H1 (cell line): ENCODE measurements around the gene HMGN2. TPM values are rescaled to one million over a fixed set of nuclear protein-coding genes. Genes with fewer than 3 reads are reported as not detected.
A peak's percentile ranks its signal among the peaks of the same experiment; 100 is the strongest.

Source experiments
- ASH2L ChIP-seq: fragments of 200-600, 300-600 bp; sonication (generic); IDR thresholded peaks from one replicate; pipeline ENCODE4 v1.7.1; 2017; ENCODE audit warnings: low read length
- CHD1 ChIP-seq: IDR thresholded peaks from 2 replicates; pipeline ENCODE4 v1.6.1; 2012; ENCODE audit warnings: low read depth, low read length, improper control_type of control experiment
- POLR2AphosphoS5 ChIP-seq: IDR thresholded peaks from 2 replicates; pipeline ENCODE4 v1.6.1; 2011; ENCODE audit warnings: low read depth, low read length
- SIRT6 ChIP-seq: IDR thresholded peaks from one replicate; pipeline ENCODE4 v1.7.1; 2012; ENCODE audit warnings: low read length, inconsistent platforms
- TBP ChIP-seq: IDR thresholded peaks from 2 replicates; pipeline ENCODE4 v1.6.1; 2011; ENCODE audit warnings: low read depth, low read length, improper control_type of control experiment
- polyA plus RNA-seq, 7 experiments: library from polyadenylated mRNA; depleted of rRNA in 3 of 7; stranded (reverse) in 5 of 7; unstranded in 2 of 7; fragments of >200 nt in 5 of 7; fragments of 200-250 nt in 2 of 7; gene quantifications; 1 replicate in 5 of 7; 2 replicates in 1 of 7; 4 replicates in 1 of 7; pipeline versions ENCODE4 v1.2.1 to v1.2.3, GENCODE V29; 2011 to 2013; ENCODE audit warnings: missing spikeins in 2 of 7, mixed read lengths in 2 of 7
- total RNA-seq: library from RNA; stranded (reverse); fragmentation: NEBNext Ultra II Directional; extraction: Animal tissue kit (Norgen Biotek cat#: 25700); gene quantifications from 2 replicates; pipeline ENCODE4 v1.2.1, GENCODE V29; 2021
- TF ChIP-seq, protein P1 (sequence below): fragments of 300-600 bp; sonication (generic); IDR thresholded peaks from 2 replicates; pipeline ENCODE4 v1.7.1; 2012; ENCODE audit warnings: low read length, moderate library complexity, mild to moderate bottlenecking, inconsistent platforms; ENCODE audit not compliant: insufficient replicate concordance
- TF ChIP-seq, protein P2 (sequence below): IDR thresholded peaks from 2 replicates; pipeline ENCODE4 v1.6.1; 2011; ENCODE audit warnings: low read length, improper control_type of control experiment
- TF ChIP-seq, protein P3 (sequence below), 3 experiments: IDR thresholded peaks; 1 replicate in 2 of 3; 2 replicates in 1 of 3; pipeline versions ENCODE4 v1.5.1 to v1.6.1; 2011; ENCODE audit warnings: low read length in 3 of 3, mild to moderate bottlenecking in 3 of 3, inconsistent platforms in 2 of 3, low read depth in 1 of 3, moderate library complexity in 1 of 3; ENCODE audit not compliant: insufficient read depth in 1 of 3; ENCODE audit errors: control extremely low read depth in 1 of 3

HMGN2 gene
- total and polyA plus RNA-seq, 2 of the 8 experiments (the other 6 are each of a cell fraction or from before 2014, with no cell fraction given) = 254 to 453 TPM

DNA sequence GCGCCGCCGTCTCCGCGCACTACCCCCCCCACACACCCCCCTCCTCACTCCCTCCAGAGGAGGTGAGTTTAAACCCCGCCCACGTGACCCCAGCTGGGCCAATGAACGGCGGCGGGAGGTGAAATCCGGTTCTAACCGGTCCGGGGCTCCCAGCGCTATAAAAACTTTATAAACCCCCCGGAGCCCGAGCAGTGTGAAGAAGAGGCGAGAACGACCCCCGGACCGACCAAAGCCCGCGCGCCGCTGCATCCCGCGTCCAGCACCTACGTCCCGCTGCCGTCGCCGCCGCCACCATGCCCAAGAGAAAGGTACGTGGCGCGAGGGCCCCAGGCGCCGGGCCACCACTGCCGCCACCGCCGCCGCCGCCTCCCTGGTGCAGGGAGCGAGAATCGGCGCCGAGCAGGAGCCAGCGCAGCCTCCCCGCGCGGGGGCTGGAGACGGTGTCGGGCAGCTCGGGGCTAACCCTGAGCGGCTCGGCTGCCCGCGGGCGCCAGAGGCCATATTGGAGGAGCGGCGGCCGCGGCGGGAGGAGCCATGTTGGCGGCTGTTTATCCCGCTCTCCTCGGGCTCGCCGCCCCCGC, at the start of gene HMGN2 (continued):
- TF ChIP-seq, protein P1, sequence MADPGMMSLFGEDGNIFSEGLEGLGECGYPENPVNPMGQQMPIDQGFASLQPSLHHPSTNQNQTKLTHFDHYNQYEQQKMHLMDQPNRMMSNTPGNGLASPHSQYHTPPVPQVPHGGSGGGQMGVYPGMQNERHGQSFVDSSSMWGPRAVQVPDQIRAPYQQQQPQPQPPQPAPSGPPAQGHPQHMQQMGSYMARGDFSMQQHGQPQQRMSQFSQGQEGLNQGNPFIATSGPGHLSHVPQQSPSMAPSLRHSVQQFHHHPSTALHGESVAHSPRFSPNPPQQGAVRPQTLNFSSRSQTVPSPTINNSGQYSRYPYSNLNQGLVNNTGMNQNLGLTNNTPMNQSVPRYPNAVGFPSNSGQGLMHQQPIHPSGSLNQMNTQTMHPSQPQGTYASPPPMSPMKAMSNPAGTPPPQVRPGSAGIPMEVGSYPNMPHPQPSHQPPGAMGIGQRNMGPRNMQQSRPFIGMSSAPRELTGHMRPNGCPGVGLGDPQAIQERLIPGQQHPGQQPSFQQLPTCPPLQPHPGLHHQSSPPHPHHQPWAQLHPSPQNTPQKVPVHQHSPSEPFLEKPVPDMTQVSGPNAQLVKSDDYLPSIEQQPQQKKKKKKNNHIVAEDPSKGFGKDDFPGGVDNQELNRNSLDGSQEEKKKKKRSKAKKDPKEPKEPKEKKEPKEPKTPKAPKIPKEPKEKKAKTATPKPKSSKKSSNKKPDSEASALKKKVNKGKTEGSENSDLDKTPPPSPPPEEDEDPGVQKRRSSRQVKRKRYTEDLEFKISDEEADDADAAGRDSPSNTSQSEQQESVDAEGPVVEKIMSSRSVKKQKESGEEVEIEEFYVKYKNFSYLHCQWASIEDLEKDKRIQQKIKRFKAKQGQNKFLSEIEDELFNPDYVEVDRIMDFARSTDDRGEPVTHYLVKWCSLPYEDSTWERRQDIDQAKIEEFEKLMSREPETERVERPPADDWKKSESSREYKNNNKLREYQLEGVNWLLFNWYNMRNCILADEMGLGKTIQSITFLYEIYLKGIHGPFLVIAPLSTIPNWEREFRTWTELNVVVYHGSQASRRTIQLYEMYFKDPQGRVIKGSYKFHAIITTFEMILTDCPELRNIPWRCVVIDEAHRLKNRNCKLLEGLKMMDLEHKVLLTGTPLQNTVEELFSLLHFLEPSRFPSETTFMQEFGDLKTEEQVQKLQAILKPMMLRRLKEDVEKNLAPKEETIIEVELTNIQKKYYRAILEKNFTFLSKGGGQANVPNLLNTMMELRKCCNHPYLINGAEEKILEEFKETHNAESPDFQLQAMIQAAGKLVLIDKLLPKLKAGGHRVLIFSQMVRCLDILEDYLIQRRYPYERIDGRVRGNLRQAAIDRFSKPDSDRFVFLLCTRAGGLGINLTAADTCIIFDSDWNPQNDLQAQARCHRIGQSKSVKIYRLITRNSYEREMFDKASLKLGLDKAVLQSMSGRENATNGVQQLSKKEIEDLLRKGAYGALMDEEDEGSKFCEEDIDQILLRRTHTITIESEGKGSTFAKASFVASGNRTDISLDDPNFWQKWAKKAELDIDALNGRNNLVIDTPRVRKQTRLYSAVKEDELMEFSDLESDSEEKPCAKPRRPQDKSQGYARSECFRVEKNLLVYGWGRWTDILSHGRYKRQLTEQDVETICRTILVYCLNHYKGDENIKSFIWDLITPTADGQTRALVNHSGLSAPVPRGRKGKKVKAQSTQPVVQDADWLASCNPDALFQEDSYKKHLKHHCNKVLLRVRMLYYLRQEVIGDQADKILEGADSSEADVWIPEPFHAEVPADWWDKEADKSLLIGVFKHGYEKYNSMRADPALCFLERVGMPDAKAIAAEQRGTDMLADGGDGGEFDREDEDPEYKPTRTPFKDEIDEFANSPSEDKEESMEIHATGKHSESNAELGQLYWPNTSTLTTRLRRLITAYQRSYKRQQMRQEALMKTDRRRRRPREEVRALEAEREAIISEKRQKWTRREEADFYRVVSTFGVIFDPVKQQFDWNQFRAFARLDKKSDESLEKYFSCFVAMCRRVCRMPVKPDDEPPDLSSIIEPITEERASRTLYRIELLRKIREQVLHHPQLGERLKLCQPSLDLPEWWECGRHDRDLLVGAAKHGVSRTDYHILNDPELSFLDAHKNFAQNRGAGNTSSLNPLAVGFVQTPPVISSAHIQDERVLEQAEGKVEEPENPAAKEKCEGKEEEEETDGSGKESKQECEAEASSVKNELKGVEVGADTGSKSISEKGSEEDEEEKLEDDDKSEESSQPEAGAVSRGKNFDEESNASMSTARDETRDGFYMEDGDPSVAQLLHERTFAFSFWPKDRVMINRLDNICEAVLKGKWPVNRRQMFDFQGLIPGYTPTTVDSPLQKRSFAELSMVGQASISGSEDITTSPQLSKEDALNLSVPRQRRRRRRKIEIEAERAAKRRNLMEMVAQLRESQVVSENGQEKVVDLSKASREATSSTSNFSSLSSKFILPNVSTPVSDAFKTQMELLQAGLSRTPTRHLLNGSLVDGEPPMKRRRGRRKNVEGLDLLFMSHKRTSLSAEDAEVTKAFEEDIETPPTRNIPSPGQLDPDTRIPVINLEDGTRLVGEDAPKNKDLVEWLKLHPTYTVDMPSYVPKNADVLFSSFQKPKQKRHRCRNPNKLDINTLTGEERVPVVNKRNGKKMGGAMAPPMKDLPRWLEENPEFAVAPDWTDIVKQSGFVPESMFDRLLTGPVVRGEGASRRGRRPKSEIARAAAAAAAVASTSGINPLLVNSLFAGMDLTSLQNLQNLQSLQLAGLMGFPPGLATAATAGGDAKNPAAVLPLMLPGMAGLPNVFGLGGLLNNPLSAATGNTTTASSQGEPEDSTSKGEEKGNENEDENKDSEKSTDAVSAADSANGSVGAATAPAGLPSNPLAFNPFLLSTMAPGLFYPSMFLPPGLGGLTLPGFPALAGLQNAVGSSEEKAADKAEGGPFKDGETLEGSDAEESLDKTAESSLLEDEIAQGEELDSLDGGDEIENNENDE = no peak
- peak; percentile 95 for TF ChIP-seq TBP
- TF ChIP-seq, protein P2, sequence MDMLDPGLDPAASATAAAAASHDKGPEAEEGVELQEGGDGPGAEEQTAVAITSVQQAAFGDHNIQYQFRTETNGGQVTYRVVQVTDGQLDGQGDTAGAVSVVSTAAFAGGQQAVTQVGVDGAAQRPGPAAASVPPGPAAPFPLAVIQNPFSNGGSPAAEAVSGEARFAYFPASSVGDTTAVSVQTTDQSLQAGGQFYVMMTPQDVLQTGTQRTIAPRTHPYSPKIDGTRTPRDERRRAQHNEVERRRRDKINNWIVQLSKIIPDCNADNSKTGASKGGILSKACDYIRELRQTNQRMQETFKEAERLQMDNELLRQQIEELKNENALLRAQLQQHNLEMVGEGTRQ = peak; percentile 89
- TF ChIP-seq, protein P3, sequence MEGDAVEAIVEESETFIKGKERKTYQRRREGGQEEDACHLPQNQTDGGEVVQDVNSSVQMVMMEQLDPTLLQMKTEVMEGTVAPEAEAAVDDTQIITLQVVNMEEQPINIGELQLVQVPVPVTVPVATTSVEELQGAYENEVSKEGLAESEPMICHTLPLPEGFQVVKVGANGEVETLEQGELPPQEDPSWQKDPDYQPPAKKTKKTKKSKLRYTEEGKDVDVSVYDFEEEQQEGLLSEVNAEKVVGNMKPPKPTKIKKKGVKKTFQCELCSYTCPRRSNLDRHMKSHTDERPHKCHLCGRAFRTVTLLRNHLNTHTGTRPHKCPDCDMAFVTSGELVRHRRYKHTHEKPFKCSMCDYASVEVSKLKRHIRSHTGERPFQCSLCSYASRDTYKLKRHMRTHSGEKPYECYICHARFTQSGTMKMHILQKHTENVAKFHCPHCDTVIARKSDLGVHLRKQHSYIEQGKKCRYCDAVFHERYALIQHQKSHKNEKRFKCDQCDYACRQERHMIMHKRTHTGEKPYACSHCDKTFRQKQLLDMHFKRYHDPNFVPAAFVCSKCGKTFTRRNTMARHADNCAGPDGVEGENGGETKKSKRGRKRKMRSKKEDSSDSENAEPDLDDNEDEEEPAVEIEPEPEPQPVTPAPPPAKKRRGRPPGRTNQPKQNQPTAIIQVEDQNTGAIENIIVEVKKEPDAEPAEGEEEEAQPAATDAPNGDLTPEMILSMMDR (IDR thresholded peaks at IDR 0.05; ENCODE audit: control extremely low read depth in 1 of 3, insufficient read depth in 1 of 3, low read depth in 1 of 3, low read length in 3 of 3) = no peak
- TF ChIP-seq SIRT6 = no peak
- TF ChIP-seq CHD1 = no peak; the same call in 1 of the 2 replicates
- peak; percentile 56 for TF ChIP-seq ASH2L
- peak; percentile 89; the same call in 1 of the 2 replicates for TF ChIP-seq POLR2AphosphoS5
